Retina (tissue), 1 donor: Measurements from ENCODE around the gene C2orf68.
A peak's percentile ranks its signal among the peaks of the same experiment; 100 is the strongest.
"Not testable (repeated sequence)": the region's sequence is repeated elsewhere in the genome, so short reads cannot be mapped to it uniquely, and the experiment has no call there.

Experiments
- DNase-seq: peaks from one replicate; pipeline ENCODE4 v3.0.0-alpha.2; 2016

C2orf68 gene, protein sequence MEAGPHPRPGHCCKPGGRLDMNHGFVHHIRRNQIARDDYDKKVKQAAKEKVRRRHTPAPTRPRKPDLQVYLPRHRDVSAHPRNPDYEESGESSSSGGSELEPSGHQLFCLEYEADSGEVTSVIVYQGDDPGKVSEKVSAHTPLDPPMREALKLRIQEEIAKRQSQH

DNA sequence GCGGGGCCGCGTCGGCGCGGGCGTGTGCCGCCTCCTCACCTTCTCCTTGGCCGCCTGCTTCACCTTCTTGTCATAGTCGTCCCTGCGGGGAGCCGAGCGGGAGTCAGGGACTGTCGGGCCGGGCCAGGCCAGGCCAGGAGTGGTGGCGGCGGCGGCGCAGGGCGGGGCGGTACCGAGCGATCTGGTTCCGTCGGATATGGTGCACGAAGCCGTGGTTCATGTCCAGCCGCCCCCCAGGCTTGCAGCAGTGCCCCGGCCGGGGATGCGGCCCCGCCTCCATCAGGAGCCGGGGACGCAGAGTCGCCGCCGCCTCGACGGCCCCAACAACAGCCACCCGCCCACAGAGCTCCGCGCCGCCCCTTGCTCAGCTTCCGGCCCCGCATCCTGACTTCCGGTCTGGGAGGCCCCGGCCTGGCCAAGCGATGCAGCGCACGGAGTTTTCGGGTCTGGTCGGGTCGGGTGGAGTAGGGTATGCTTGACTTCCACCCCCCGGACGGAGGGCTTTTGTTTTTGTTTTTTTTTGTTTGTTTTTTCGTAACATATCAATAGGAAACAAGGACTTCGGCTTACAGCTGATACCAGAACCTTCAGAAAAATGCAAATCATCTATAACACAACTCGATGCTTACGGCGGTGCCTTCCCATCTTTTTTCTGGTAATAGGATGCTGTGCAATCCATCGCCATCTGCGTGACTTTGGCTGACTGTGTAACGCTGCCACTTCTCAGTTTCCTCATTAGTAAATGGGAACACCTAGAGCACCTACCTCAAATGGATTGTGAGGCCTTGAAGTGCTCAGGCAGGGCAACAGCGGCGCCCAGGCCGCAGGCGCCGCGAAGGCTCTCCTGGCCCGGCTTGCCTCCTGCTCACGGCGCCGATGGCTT is at the start of gene C2orf68:
Gene C2orf68, minus strand, starts transcription at position 362 of the 883 bp plus-strand sequence. Its CDS starts 82 bp downstream, at position 280.
- peak; percentile 96 for DNase-seq

DNA sequence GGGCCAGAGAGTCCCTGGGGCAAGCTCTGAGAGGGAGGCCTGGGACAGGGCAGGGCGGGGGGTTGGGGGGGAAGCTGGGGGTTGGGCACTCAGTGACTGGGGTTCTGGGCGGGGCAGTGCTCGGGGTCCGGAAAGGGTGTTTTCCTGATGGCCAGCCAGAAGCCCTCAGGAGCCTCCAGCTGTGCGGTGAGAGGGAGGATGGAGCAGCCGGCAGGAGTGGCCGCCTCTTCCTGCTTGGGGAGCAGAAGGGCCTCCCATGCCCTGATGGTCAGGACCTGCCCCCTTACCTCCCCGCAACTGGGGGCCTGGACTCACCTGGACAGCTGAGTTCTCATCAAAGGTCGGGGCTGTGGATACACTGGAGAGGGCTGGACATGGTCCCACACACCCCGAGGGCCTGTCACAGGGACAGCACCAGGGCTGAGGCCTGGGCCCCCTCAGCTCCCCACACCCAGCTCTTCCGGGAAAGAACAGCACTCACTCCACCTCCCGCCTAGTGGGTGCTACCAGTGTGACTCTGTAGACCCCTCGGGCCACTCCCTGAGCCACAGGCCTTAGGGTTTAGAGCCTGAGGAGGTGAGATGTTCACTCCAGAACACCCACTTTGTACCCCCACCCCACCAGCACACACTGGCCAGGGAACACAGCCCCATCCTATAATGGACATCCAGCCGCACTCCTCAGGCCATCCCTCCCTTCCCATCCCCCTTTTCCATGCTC is 49.4 kb upstream of the C2orf68 start:
- DNase-seq = no peak

DNA sequence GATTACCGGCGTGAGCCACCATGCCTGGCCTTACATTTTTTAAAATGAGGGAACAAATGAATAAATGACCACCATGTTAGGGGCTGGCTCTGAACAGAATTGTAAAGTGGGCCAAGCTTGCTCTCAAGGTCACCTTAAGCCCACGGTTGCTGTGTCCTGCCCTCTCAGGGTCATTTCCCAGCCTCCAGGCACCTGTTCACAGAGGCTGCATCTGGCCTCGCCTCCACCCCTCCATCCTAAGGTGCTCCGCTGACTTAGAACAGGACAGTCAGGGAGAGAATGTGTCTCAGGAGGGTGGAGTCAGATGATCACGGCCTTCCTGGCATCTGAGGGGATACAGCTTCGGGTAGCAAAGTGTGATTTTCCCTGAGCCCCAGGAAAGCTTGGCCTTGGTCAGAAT is 48.9 kb upstream of the C2orf68 start:
- no peak for DNase-seq

DNA sequence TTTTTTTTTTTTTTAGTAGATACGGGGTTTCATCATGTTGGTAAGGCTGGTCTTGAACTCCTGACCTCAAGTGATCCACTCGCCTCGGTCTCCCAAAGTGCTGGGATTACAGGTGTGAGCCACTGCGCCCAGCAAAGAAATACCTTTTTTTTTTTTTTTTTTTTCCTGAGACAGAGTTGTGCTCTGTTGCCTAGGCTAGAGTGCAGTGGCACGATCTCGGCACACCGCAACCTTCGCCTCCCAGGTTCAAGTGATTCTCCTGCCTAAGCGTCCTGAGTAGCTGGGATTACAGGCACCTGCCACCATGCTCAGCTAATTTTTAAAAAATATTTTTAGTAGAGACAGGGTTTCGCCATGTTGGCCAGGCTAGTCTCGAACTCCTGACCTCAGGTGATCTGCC is 48.4 kb upstream of the C2orf68 start:
- not testable (repeated sequence) for DNase-seq

DNA sequence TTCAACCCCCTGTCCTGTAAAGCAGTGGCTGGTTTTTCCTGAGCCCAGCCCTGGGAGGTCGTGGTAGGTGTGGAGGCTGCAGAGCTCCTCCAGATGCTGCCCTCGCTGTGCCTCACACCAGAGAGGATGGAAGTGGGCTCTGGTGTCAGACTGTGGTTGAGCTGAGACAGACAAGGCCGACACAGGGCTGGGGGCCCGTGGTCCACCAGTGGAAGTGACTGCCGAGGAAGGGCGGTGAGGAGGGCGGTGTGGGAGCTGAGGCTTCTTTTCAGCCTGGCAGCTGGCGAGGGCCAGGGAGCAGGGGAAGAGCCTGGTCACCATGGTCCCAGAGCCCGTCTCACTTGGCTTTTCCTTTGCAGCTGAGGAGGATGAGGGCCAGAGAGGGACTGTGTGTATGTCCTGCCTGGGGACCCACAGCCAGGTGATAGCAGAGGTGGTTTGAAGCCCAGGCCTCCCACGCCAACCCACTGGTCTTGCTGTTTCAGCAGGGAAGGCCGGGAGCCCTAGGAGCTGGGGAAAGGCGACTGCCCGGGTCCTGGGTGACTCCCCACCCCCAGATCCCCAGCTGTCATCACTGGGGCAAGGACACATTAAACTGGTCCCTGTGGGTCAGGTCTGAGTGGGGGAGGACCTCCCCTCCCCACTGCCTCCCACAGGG is 47.6 kb upstream of the C2orf68 start:
- DNase-seq = no peak

DNA sequence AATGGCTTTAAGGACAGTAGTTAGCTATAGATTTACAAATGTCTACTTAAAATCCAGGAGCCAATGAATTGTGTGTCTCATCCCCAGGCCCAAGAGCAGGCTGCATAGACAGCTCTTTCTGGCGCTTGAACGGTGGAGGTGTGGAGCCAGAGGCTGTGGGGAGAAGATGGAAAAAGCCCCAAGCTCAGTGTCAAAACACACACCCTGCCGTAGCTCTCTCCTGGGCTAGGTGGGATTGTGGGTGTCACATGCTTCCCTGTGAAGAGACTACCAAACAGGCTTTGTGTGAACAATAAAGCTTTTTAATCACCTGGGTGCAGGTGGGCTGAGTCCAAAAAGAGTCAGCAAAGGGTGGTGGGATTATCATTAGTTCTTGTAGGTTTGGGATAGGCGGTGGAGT is 45.5 kb upstream of the C2orf68 start:
- not testable (repeated sequence) for DNase-seq

DNA sequence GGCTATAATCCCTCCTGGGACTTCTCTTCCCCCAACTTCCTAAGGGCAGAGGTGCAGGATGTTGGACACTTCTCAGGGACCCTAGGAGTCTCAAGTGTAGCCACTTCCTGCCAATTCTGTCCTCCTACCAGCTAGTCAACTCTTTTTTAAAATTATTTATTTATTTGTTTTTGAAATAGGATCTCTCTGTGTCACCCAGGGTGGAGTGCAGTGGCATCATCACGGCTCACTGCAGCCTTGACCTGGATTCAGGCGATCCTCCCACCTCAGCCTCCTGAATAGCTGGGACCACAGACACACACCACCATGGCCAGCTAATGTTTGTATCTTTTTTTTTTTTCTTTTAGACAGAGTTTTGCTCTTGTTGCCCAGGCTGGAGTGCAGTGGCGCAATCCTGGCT is 44.6 kb upstream of the C2orf68 start:
- no peak for DNase-seq

DNA sequence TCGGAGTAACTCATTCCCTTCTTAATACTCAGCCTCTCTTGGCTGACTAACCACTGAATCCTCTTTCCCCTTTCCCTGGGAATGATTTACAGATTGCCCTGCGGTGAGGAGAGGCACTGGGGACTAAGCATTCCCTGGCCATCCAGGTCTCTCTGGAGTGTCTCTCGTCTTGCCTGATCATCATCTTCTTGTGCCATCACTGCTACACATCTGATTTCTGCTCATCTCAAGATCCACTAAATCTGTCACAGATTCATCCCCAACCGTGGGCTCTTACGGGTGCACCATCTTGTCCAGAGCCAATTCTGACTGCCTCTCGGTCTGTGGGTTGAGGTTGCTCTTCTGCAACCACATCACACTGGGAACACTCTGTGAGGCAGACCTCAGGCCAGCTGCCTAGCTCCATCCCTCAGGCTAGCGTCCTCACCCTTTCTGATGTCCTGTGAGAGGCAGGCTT is 44.1 kb upstream of the C2orf68 start:
- DNase-seq = no peak

DNA sequence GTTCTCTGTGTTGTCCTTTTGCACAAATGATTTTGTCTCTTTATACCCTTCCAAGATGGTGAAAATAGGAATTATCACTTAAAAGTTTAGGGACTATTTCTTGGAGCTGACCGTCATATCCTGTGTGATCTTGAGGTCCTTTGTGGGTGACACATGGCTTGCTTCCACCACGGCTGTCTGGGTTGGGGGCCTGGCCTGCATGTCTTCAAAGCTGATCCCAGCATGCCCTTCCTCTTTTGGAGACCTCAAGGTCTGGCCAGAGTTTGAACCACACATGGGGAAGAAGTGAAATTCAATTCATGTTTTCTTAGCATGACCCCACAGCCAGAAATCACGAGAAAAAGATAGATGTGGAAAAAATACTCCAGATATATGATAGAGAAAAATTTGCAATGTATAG is 42.1 kb upstream of the C2orf68 start:
- no peak for DNase-seq

DNA sequence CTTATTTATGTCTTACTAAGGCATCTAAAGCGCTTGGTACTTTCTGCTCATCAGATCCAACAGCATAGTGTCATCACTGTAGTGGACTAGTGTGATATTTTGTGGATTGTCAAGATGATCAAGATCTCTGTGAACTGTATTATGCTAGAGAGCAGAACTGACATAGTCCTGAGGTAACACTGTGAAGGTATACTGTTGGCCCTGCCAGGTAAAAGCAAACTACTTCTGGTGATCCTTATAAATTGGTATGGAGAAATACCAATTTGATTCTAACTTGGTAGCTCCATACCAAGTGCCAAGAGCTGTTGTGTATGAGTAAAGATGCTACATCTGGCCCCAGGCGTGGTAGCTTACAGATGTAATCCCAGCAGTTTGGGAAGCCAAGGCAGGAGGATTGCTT is 40.2 kb upstream of the C2orf68 start:
- DNase-seq = no peak

DNA sequence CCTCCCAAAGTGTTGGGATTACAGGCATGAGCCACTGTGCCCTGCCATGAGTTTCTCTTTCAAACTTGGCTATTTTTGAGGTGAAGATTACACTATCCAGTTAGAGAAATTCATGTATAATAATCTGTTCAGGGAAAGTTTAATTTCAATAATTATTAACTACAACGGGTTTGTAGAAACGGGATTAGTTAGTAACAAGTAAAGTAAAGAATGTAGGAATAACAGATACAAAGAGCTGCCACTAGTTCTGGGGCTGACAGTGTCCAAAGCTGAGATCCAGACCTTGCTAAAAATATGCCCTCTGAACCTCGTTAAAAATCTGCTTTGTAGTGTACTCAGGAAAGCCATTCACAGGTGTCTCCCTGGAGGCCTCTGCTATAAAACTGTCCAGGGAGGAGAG is 39.2 kb upstream of the C2orf68 start:
- DNase-seq = no peak

DNA sequence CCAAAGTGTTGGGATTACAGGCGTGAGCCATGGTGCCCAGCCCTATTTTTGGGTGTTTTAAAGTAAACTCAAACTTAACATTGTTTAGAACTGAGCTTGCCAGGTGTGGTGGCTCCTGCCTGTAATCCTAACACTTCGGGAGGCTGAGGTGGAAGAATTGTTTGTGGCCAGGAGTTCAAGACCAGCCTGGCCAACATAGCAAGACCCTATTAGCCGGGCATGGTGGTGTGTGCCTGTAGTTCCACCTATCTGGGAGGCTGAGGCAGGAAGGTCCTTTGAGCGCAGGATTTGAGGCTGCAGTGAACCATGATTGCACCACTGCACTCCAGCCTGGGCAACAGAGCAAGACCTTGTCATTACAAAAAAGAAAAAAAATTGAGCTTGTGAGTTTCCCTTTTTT is 38.6 kb upstream of the C2orf68 start:
- DNase-seq = no peak

DNA sequence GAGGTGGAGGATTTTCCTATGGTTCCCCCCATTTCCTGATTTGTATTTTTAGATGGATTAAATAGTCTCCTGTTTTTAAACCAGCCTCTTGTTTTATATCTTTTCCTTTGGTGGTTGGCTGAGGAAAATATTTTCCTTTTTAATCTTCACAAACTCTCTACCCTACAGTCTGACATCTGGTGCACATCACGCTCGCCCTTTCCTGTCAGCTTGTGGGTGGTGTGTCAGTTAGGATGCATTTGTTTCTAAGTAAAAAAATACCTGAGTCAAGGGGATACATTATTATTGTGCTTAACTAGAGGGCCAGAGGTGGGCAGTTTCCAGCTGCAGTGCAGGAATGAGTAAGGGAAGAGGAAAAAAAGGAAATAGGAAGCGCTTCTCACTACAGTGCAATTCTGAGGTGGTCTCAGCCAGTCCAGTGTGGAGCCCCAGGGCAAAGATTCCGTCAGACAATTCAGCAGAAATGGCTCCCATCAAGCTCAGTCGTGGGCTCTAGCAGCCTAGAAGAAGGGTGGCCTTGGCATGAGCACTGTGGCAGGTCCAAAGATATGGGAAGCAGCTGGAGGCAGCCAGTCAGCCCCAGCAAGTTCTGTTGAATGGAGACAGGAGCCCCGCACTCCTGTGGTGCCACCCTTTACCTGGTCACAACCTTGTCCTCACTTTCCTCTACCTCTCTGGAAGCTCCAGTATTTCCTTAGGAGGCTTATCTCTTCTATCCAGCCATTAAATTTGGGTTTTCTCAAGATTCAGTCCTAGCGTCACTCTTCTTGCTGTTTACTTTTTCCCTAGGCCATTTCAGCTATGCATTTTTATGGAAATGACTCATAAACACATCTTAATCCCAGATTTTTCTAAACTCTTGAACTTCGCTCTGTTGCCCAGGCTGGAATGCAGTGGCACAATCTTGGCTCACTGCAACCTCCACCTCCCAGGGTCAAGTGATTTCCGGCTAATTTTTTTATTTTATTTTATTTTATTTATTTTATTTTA is 37.6 kb upstream of the C2orf68 start:
- DNase-seq = no peak

DNA sequence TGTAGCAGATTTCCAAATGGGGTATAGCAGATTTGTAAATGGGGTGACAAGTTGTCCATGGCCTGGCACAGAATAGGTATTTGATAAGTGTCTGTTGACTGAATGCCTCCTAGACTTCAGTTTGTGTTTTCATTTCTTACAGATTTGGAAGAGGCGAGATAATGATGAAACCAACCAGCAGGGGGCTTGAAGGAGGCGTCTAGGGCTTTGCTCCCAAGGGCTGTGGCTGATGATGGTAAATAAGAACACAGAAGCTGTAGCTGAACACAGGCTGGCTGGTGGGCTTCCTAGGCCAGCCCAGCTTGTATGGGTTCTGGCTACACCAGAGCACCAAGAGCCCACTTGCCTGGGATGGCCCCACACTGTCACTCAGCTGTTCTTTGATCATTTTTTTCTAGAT is 36.8 kb upstream of the C2orf68 start:
- DNase-seq = no peak

DNA sequence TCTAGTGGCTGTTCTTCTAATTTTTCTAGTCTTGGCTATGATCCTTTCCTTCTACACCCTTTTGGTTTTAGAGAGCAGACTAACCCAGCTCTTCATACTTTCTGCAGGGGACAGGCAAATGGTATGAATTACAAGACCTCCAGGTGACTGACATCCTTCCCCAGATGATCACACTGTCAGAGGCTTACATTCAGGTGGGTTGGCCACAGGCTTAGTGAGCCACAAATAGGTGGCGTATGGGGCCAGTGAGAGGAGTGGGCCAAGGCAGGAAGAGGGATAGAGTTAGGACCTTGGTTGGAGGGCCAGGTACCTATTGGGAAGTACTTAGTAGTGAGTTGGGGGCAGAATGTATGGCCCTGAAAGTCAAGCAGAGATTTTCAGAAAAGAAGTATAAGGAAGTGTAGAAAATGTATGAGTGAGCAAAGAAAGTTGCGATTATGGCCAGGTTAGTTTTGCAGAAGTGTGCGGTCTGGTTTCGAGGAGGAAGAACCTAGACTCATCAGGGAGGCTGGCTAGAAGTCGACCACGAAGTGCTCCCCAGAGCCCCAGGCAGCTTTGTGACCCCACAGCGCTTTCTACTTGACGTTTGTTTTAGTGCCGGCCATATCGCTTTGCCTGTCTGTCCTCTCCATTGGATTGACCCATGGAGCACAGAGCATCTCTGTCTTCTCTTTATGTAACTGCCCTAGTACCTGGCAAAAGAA is 36.1 kb upstream of the C2orf68 start:
- no peak for DNase-seq

DNA sequence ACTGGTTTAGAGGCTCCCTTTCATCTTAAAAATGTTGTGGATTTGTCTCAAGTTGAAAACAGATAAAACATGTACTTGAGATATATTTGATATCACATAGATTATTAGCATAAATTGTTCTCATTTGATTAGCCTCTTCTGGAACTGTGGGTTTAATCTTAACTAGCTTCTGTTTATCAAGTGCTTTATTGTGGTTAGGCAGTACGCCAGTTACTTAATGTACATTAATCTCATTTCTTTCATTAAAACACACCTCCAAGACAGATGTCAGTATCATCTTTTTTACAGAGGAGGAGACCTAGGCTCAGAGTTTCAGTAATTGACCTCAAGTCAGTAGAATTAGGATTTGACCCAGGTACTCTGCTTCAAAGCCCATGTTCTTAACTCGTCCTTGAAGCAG is 34.3 kb upstream of the C2orf68 start:
- DNase-seq = no peak

DNA sequence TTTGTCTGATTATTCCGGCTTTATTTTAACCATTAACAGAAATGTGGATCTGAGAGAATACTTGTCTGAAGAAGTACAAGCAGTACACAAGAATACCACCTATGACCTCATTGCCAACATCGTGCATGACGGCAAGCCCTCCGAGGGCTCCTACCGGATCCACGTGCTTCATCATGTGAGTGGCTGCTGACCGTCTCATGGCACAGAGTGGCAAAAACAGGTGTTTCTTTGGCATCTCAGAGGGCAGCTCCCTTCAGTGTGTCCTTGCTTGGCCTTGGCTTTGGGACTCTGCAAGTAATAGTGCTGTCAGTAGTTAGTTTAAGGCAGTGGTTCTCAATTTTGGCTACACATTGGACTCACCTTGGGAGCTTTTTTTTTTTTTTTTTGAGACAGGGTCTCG is 33.0 kb upstream of the C2orf68 start:
- no peak for DNase-seq

DNA sequence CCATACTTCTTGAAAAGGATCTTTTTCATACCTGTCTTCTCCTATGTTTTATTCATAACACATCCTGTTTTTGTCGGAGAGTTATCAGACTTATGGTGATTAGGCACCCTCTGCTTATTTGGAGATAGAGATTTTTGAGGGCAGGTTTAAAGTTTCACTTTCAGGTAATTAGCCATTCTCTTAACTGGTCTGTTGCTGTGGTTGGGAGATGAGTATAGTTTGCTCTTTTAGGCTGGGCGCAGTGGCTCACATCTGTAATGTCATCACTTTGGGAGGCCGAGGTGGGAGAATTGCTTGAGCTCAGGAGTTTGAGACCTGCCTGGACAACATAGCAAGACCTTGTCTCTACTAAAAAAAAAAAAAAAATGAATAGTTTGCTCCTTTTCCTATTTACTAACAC is 30.9 kb upstream of the C2orf68 start:
- no peak for DNase-seq

DNA sequence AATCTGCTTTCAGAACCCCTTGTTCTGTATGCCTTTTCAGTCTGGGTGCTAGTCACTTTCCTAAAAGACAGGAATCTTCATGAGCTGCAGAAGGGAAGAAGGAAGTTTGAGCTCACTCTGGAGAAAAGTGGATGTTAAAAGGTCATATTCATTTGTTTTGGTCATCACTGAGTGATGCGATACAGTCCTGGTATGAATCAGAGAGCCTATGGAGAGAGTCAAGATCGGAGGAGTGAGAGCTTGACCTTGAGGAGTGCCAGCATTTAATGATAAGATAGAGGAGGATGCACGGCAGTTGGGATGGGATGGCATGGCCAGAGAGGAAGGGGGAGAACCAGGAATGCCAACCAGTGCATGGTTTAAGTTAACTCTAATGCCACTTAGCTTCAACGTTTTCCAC is 23.8 kb upstream of the C2orf68 start:
- DNase-seq = no peak

DNA sequence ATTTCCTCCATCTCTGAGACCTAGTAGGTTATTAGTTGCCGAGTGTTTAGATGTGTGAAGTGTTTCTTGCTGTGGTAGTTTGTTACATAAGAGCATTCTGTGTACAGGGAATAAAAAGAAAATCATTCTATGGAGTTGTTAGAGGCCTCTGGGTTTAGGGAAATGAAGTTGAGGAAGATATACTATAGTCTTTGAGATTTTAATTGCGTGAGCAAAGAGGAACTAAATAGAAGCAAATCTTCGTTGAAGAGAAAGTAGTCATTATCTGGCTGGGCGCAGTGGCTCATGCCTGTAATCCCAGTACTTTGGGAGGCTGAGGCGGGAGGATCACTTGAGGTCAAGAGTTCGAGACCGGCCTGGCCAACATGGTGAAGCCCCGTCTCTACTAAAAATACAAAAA is 23.1 kb upstream of the C2orf68 start:
- no peak for DNase-seq

DNA sequence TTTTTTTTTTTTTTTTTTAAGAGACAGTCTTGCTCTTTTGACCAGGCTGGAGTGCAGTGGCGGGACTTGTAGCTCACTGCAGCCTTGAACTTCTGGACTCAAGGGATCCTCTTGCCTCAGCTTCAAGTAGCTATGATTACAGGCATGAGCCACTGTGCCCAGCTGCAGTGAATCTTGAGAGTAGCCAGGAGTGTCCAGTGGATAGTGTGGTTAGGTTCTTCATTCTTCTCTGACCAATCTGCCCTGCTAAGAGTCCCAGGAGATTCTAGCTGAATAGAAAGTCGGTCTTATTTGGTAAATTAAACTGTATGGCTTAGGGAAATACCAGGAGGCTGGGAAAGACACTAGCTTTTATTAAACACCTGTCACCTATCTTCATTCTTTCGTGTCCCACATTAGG is 19.4 kb upstream of the C2orf68 start:
- no peak for DNase-seq
